Lower leg skin (tissue), 3 donors: ENCODE data around the gene HELT.

ENCODE experiments used
- CTCF ChIP-seq, 3 donors: fragments of 450-650 bp; IDR thresholded peaks; one replicate each; pipeline ENCODE4 v1.5.1; 2016; ENCODE audit warnings: antibody characterized with exemption in 3 of 3, mild to moderate bottlenecking in 3 of 3, moderate library complexity in 2 of 3
- POLR2A ChIP-seq, 2 donors: fragments of 450-650 bp; IDR thresholded peaks; one replicate each; pipeline ENCODE4 v1.6.1; 2016 to 2017; ENCODE audit warnings: antibody characterized with exemption in 2 of 2, mild to moderate bottlenecking in 1 of 2, moderate library complexity in 1 of 2

GRCh38 chr4:185013417-185014125, 4.7 kb upstream of the HELT start:
- TF ChIP-seq CTCF (IDR thresholded peaks at IDR 0.05) = no peak
- no peak for TF ChIP-seq POLR2A (IDR thresholded peaks at IDR 0.05)
